ENCODE measurements around the gene ADAMTS14. TPM values are rescaled to one million over a fixed set of nuclear protein-coding genes. Genes with fewer than 3 reads are reported as not detected.
"Not testable (repeated sequence)": the region's sequence is repeated elsewhere in the genome, so short reads cannot be mapped to it uniquely, and the experiment has no call there.

ADAMTS14 gene
- total RNA-seq (2014; rRNA removed; shearing (Covaris generic)): 0.45 and 0.74 TPM in 2 replicates

GRCh38 chr10:70672165-70673042 lies at the start of gene ADAMTS14:
Gene ADAMTS14 (plus strand): TSS chr10:70672506. CDS start chr10:70672803, 297 bp downstream.
- DNase-seq (ENCODE audit: low spot score): peak; percentile 35

- DNase-seq (ENCODE audit: low spot score): no peak
These were observed 49.8 kb upstream of the ADAMTS14 start for GRCh38 chr10:70622541-70622940.

- no peak for DNase-seq (ENCODE audit: low spot score)
These were observed 49.1 kb upstream of the ADAMTS14 start for GRCh38 chr10:70622981-70623844.

GRCh38 chr10:70626056-70626455 lies 46.2 kb upstream of the ADAMTS14 start:
- no peak for DNase-seq (ENCODE audit: low spot score)

GRCh38 chr10:70629338-70629737 lies 43.0 kb upstream of the ADAMTS14 start:
- DNase-seq (ENCODE audit: low spot score): no peak

- not testable (repeated sequence) for DNase-seq (ENCODE audit: low spot score)
These were observed 40.6 kb upstream of the ADAMTS14 start for GRCh38 chr10:70631735-70632134.

GRCh38 chr10:70634011-70634410 lies 38.3 kb upstream of the ADAMTS14 start:
- DNase-seq (ENCODE audit: low spot score): no peak

GRCh38 chr10:70634515-70634914 lies 37.8 kb upstream of the ADAMTS14 start:
- DNase-seq (ENCODE audit: low spot score): not testable (repeated sequence)

GRCh38 chr10:70639640-70640383 lies 32.5 kb upstream of the ADAMTS14 start:
- DNase-seq (ENCODE audit: low spot score): not testable (repeated sequence)

GRCh38 chr10:70643272-70643671 lies 29.0 kb upstream of the ADAMTS14 start:
- not testable (repeated sequence) for DNase-seq (ENCODE audit: low spot score)

- not testable (repeated sequence) for DNase-seq (ENCODE audit: low spot score)
These were observed 27.3 kb upstream of the ADAMTS14 start for GRCh38 chr10:70644959-70645358.

GRCh38 chr10:70647086-70647485 lies 25.2 kb upstream of the ADAMTS14 start:
- no peak for DNase-seq (ENCODE audit: low spot score)

- DNase-seq (ENCODE audit: low spot score): no peak
These were observed 23.9 kb upstream of the ADAMTS14 start for GRCh38 chr10:70648427-70648826.

GRCh38 chr10:70649526-70649925 lies 22.8 kb upstream of the ADAMTS14 start:
- peak; percentile 36 for DNase-seq (ENCODE audit: low spot score)

- DNase-seq (ENCODE audit: low spot score): no peak
These were observed 22.2 kb upstream of the ADAMTS14 start for GRCh38 chr10:70650104-70650503.

- no peak for DNase-seq (ENCODE audit: low spot score)
These were observed 21.6 kb upstream of the ADAMTS14 start for GRCh38 chr10:70650718-70651117.

- no peak for DNase-seq (ENCODE audit: low spot score)
These were observed 20.6 kb upstream of the ADAMTS14 start for GRCh38 chr10:70651661-70652060.

- peak; percentile 89 for DNase-seq (ENCODE audit: low spot score)
These were observed 19.3 kb upstream of the ADAMTS14 start for GRCh38 chr10:70652761-70653657.

- DNase-seq (ENCODE audit: low spot score): no peak
These were observed 17.0 kb upstream of the ADAMTS14 start for GRCh38 chr10:70655316-70655715.

GRCh38 chr10:70656489-70656888 lies 15.8 kb upstream of the ADAMTS14 start:
- peak; percentile 96 for DNase-seq (ENCODE audit: low spot score)

- no peak for DNase-seq (ENCODE audit: low spot score)
These were observed 15.3 kb upstream of the ADAMTS14 start for GRCh38 chr10:70657041-70657440.

Data from H4 (cell line).